ENCODE results near the gene AXIN1.
A peak's percentile ranks its signal among the peaks of the same experiment; 100 is the strongest.

The AXIN1 gene

DNA sequence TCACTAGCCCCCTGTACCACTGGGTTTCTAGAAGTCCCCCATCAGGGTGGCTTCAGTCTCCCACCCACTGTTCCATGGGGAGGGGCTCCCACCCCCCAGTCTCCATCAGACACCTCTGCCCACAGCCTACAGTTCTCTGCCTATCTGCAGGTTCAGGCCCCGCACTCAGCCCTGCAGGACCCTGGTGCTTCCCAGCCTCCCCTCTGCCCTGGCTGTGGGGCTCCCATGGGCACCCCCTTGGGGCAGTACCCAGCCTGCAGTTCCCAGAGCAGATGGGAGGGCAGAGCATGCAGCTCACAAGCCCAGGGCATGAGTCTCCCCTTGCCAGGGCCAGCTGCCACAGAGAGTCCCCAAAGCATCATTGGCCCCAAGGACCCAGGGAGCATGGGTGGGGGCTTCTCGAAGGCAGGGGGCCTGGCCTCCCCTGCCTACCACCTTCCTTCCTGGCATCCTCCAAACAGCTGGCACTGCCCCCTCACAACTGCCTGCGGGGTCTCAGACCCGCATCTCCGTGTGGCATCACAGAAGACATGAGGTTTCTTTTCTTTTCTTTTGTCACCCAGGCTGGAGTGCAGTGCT is 20.6 kb upstream of the AXIN1 start:
- TF ChIP-seq POLR2A (IDR thresholded peaks at IDR 0.05; ENCODE audit: low read depth, low read length) (no peak), POLR2AphosphoS5 (IDR thresholded peaks at IDR 0.05; ENCODE audit: low read depth, low read length) (no peak), TAF1 (IDR thresholded peaks at IDR 0.05; ENCODE audit: borderline replicate concordance, low read depth, low read length) (no peak)
- no peak for DNase-seq (ENCODE audit: insufficient read length)
- no peak for FAIRE-seq

DNA sequence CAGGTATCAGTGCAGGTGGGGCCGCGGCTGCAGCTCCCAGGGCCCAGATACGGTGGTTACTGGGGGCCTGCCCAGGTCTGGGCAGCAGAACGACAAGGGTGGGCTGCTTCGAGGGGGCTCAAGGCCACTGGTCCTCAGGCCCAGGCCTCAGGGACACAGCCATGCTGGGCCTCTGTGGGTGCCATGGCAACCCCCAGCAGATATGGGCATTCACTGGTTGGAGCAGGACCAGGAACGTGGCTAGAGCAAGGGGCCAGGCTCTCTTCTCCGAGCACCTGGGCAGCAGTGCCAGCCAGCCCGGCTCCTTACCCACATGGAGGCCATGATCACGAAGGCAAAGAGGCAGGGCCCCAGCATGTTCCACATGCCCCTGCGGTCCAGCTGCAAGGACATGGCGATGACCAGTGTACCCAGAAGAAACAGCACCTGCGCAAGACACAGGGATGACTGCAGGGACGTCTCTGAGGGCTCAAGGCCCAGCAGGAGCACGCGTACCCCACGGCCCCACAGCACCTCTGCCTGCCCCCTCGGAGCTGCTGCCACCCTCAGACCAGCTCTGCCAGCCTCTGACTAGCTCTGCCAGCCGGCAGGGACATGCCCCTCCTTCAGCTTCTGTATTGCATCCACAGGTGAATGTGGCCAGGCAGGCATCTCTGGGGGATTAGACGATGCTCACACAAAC is 19.9 kb upstream of the AXIN1 start:
- TF ChIP-seq TAF1 (IDR thresholded peaks at IDR 0.05; ENCODE audit: borderline replicate concordance, low read depth, low read length) (no peak), POLR2A (IDR thresholded peaks at IDR 0.05; ENCODE audit: low read depth, low read length) (no peak), POLR2AphosphoS5 (IDR thresholded peaks at IDR 0.05; ENCODE audit: low read depth, low read length) (no peak)
- no peak for FAIRE-seq
- no peak for DNase-seq (ENCODE audit: insufficient read length)

DNA sequence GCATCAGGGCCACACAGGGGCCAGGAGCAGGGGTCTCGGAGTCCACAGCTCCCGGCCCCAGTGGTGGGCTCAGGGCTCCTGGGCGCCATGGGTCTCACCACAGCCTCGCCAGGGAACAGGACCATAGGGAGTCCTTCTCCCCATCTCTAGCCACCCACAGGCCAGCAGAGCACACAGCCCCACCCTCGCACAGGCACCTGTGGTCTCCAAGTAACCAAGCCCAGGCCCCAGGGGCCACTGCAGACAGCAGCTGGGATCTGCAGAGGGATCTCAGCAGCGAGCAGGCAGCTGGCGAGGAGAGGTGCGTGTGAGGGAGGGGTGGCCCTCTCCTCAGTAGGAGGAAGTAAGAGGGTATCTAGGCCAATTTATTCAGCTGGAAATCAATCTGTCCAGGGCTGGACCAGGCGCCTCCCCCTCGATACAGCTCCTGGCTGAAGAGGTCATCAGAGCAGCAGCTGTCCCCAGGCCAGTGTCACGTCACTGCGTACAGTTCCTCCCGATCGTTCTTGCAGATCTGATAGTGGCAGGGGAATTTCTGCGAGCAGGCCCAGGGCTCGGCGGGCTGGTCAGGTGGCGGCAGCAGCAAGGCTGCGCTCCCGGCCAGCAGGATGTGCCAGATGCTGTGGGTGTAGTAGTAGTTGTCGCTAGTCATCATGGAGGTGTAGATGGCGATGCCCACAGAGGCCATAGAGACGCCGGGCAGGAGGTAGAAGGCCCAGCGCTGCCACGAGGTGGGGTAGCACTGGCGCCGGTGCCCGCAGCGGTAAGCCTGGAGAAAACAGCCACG is 19.2 kb upstream of the AXIN1 start:
- TF ChIP-seq TAF1 (IDR thresholded peaks at IDR 0.05; ENCODE audit: borderline replicate concordance, low read depth, low read length) (no peak), POLR2A (IDR thresholded peaks at IDR 0.05; ENCODE audit: low read depth, low read length) (no peak), POLR2AphosphoS5 (IDR thresholded peaks at IDR 0.05; ENCODE audit: low read depth, low read length) (no peak)
- DNase-seq (ENCODE audit: insufficient read length) = no peak
- no peak for FAIRE-seq

DNA sequence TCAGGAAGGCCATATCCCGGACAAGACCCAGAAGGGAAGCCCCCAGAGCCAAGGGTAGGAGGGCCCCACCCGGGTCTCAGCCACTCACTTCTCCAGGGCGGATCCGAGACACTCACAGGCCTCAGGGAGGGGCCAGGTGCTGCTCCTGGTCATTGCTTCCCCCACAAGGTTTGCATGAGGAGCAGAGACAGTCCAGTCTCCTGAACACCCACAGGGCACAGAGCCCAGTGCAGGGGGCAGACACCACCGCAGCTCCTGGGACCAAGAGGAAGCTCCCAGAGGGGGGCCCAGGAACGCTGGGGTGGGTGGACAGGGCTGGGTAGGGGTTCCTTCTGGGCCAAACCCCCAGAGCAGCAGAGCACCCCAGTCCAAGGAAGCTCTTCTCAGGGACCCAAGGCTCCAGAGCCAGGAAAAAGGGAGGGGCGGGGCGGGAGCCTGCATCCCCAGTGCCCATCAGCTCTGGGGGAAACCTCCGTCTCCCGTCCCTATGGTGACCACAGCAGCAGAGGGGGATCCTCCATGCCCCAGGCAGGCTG is 18.5 kb upstream of the AXIN1 start:
- no peak for TF ChIP-seq TAF1 (IDR thresholded peaks at IDR 0.05; ENCODE audit: borderline replicate concordance, low read depth, low read length)
- TF ChIP-seq POLR2A (IDR thresholded peaks at IDR 0.05; ENCODE audit: low read depth, low read length) = no peak
- no peak for TF ChIP-seq POLR2AphosphoS5 (IDR thresholded peaks at IDR 0.05; ENCODE audit: low read depth, low read length)
- peak; percentile 60 for DNase-seq (ENCODE audit: insufficient read length)
- peak; percentile 60 for FAIRE-seq

DNA sequence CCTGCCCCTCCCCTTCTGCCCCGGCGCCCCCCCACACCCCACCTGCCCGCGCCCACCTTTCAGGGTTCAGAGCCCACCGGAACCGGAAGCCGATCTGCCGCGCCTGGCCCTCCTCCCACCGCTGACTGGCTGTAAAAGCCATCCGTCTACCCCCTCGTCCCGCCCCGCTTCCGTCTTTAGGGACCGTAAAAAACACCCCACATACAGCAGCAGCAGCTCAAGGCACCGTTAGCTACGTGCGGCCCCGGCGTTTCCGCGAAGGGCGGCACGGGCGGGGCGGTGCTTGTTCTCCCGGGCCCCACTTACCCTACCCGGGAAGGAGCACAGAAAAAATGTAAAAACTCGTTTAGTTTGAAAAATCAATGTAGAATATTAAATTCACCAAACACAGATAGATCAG is 17.9 kb upstream of the AXIN1 start, which contains the start of gene MRPL28:
MRPL28 (minus strand) TSS at position 96 of the 400 bp plus-strand sequence. CDS start 320 bp downstream, outside the sequence.
- TF ChIP-seq TAF1 (IDR thresholded peaks at IDR 0.05; ENCODE audit: borderline replicate concordance, low read depth, low read length) (no peak), POLR2AphosphoS5 (IDR thresholded peaks at IDR 0.05; ENCODE audit: low read depth, low read length) (no peak), POLR2A (IDR thresholded peaks at IDR 0.05; ENCODE audit: low read depth, low read length) (no peak)
- FAIRE-seq (peak; percentile 99), DNase-seq (ENCODE audit: insufficient read length) (peak; percentile 98)

DNA sequence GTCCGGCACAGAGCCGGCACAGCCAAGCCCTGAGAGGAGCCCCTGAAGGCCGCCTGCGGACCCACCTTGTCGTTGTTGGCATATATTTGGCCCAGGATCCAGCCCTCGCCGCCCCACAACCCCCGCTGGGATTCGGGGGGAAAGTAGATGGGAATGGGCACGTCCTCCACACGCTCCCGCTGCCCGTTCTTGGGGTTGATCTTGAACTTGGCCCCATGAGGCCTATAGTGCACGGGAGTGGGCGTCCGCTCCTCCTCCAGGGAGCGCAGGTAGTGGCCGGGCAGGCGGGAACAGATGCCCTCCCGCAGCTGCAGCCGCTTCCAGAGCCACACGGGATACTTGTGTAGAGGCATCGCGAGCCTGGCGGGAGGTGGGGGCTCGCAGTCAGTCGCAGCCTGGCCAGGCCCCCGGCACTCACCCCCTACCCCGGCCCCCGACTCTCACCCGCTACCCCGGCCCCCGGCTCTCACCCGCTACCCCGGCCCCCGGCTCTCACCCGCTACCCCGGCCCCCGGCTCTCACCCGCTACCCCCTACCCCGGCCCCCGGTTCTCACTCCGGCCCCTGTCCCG is 17.4 kb upstream of the AXIN1 start:
- FAIRE-seq (no peak), DNase-seq (ENCODE audit: insufficient read length) (no peak)
- TF ChIP-seq POLR2AphosphoS5 (IDR thresholded peaks at IDR 0.05; ENCODE audit: low read depth, low read length) (no peak), POLR2A (IDR thresholded peaks at IDR 0.05; ENCODE audit: low read depth, low read length) (no peak), TAF1 (IDR thresholded peaks at IDR 0.05; ENCODE audit: borderline replicate concordance, low read depth, low read length) (no peak)

DNA sequence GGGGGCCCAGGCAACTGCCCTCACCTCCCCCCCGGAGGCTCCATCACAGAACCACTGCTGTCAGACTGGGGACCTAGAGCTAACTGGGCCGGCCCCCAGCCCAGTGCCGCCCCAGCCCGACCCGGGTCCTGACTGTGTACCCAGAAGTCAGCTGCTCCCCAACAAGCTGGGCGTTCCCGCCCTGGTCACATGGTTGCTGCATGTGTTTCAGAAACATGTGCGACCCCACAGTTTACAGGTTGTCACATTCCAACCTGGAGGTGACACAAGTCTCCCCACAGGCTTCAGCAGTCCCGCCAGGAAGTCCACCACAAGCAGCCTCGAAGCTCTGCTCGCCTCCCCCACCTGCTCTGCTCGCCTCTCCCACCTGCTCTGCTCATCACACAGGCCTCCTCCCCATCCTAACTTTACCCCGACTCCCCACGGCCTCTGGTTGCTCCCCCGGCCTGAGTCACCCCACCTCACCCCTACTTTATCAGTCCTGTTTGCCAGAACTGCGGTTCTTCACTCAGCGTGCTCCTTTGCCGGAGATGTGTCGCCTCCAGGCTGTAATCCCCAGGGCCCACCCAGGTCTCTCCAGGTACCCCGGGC is 16.8 kb upstream of the AXIN1 start:
- TF ChIP-seq POLR2A (IDR thresholded peaks at IDR 0.05; ENCODE audit: low read depth, low read length) (no peak), POLR2AphosphoS5 (IDR thresholded peaks at IDR 0.05; ENCODE audit: low read depth, low read length) (no peak), TAF1 (IDR thresholded peaks at IDR 0.05; ENCODE audit: borderline replicate concordance, low read depth, low read length) (no peak)
- DNase-seq (ENCODE audit: insufficient read length) (no peak), FAIRE-seq (peak; percentile 30)

DNA sequence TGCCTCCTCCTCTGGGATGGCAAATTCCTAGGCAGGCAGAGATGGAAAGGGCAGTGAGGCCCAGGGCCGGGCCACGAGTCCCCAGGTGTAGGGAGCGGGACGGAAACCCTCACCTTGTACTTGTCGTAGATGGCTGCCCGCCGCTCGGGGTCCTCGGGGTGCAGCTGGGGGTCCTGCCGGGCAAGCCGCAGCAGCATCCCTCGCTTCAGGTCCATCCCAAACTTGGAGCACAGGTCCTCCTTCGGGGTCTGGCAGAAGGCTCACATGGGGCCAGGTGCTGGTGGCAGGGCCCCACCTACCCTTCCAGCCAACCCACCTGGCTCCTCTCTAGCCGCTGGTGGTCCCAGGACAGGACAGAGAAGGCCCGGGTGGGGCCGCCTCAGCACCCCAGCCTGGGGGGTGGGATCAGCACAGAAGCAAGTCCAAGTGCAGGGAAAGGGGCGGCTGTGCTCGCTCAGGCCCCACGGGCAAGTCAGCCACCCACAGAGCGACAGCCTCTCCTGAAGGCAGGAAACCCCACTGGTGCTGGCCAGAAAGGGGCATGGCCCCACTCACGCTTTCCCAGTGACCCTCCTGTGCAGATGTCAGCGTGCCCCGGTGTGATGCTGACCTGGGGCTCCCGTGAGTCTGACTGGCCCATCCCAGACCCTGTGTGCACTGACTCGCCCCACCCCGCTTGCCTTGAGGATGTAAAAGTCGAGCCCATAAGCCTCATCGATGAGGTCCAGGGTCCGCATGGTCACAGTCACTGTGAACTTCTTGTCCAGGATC is 16.1 kb upstream of the AXIN1 start:
- FAIRE-seq (no peak), DNase-seq (ENCODE audit: insufficient read length) (no peak)
- no peak for TF ChIP-seq POLR2A (IDR thresholded peaks at IDR 0.05; ENCODE audit: low read depth, low read length)
- no peak for TF ChIP-seq TAF1 (IDR thresholded peaks at IDR 0.05; ENCODE audit: borderline replicate concordance, low read depth, low read length)
- TF ChIP-seq POLR2AphosphoS5 (IDR thresholded peaks at IDR 0.05; ENCODE audit: low read depth, low read length) = no peak

DNA sequence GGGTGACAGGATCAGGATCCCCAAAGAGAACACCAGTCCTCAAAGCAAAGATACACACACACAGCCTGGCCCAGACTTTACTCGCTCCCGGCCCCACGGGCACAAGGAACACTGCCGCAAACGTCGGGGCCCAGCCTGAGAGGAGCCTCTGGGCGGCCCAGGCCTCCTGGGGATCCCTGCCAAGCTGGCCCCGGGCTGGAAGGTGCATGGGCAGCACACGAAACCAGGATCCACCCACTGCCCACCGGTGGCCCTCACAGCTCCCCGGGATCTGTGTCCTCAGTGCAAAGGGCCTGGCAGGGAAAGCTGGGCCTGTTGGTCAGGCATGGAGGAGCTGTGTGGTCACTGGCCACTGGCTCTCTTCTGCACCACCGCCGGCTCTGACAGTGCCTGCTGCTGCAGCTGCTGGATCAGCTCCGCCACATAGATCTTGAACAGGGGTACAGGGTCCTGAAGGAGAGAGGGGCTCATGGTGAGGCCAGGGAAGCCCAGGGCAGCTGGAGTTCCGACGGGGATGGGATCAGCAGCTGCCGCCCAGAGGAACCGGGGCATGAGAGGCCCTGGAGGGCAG is 14.9 kb upstream of the AXIN1 start:
- FAIRE-seq (no peak), DNase-seq (ENCODE audit: insufficient read length) (no peak)
- TF ChIP-seq POLR2A (IDR thresholded peaks at IDR 0.05; ENCODE audit: low read depth, low read length) (no peak), POLR2AphosphoS5 (IDR thresholded peaks at IDR 0.05; ENCODE audit: low read depth, low read length) (no peak), TAF1 (IDR thresholded peaks at IDR 0.05; ENCODE audit: borderline replicate concordance, low read depth, low read length) (no peak)

DNA sequence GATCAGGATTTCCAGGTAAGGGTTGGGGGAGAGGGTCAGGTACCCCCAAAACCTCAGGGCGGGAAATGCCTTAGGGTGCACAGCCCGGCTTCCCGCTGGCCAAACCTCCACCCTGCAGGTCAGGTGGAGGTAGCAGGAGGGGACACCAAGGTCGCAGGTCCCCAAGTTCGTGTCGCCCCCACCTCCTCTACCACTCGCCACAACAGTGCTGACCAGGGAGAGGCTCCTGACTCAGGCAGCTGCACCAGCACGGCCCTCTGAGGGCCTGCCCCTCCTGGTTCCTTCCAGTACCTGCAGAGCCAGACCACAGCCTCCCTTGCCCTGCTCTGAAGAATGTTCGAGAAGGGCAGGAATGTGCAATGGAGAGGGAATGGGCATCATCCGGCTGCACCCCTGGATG is 14.0 kb upstream of the AXIN1 start:
- FAIRE-seq (no peak), DNase-seq (ENCODE audit: insufficient read length) (no peak)
- TF ChIP-seq POLR2AphosphoS5 (IDR thresholded peaks at IDR 0.05; ENCODE audit: low read depth, low read length) (no peak), POLR2A (IDR thresholded peaks at IDR 0.05; ENCODE audit: low read depth, low read length) (no peak), TAF1 (IDR thresholded peaks at IDR 0.05; ENCODE audit: borderline replicate concordance, low read depth, low read length) (no peak)

All from GM12892 (cell line).